NOMO-1 treated with DMSO at 0.1 percent for 48 hours (cell line): ENCODE data around the gene PPP1R36.

Experiments used
- DNase-seq: peaks from one replicate; lab custom pipeline; 2025; ENCODE audit not compliant: unreplicated experiment; lab: John Stamatoyannopoulos, UW

Gene PPP1R36, protein sequence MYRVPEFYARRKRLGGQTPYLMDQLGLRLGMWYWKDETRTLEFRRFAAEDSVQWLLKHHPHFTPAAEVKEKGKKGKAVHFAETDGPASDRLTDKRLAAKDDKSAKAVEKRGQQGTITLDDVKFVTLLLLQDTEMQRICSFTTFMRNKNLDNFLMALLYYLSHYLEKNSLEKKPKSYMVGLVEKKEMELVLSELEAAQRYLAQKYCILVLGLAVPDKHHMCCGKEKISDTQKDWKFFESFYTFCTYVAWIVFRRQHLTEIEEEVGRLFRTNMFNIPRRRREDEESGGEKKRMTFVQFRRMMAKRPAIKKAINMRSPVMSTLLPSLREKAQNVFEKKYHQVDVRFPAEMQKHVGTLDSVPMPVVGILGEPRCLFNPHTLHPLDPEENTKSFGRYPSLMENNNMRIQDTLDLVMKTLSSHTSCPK

GRCh38 chr14:64549791-64550620 is at the start of gene PPP1R36:
PPP1R36 (plus strand) TSS chr14:64549961; CDS start chr14:64549998, 37 bp downstream.
- DNase-seq = peak; percentile 45

- no peak for DNase-seq
Measured at GRCh38 chr14:64500088-64500487, 49.7 kb upstream of the PPP1R36 start.

GRCh38 chr14:64501411-64502171 is 48.2 kb upstream of the PPP1R36 start:
- DNase-seq = no peak

DNA sequence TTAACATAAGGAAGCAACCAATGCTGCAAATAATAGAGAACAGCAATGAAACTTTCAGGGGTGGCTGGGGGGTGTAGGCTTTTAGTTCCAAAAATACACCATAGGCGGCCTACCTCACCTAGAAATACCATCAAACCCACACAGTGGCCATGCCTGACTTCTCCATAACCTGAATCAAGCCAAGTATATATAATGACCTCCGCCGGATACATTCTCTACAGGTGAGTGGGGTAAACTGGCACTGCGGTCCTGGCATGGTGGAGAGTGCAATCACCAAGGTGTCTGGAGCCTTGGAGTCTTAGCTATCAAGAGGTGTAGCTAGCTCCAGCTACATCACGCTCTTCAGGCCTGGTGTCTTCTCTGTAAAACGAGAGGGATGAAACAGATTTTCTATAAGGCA is 47.3 kb upstream of the PPP1R36 start:
- no peak for DNase-seq

GRCh38 chr14:64502887-64503433 is 46.8 kb upstream of the PPP1R36 start:
- no peak for DNase-seq

- DNase-seq = peak; percentile 87
Measured at GRCh38 chr14:64503434-64504309, 46.1 kb upstream of the PPP1R36 start, which contains the start of gene ZBTB25. ZBTB25 (minus strand) TSS chr14:64503838; CDS start chr14:64490533, 13,305 bp downstream.

GRCh38 chr14:64504310-64504896 is 45.4 kb upstream of the PPP1R36 start, which contains the start of gene ZBTB1:
ZBTB1 (plus strand) TSS chr14:64504770; CDS start chr14:64521505, 16,735 bp downstream.
- peak; percentile 83 for DNase-seq

GRCh38 chr14:64504897-64505794 is 44.6 kb upstream of the PPP1R36 start:
- peak; percentile 80 for DNase-seq

DNA sequence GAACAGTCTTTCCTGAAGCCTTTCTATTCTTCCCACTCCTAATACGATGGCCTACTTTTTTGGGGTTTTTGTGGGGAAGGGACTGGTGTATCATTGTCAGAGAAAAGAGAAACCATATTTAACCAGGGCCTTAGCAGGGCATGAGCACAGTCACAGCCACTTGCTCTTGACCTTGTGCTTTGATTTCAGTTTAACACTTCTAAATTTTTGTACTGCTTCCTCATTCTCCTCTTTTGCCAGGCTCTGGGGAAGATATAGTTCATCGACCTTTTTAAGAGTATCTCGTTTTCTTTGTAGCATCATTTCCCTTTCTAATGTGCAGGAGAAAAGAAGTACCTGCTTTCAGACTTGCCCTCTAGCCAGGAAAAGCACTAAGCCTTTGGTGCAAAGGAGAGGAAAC is 43.0 kb upstream of the PPP1R36 start:
- DNase-seq = peak; percentile 35

DNA sequence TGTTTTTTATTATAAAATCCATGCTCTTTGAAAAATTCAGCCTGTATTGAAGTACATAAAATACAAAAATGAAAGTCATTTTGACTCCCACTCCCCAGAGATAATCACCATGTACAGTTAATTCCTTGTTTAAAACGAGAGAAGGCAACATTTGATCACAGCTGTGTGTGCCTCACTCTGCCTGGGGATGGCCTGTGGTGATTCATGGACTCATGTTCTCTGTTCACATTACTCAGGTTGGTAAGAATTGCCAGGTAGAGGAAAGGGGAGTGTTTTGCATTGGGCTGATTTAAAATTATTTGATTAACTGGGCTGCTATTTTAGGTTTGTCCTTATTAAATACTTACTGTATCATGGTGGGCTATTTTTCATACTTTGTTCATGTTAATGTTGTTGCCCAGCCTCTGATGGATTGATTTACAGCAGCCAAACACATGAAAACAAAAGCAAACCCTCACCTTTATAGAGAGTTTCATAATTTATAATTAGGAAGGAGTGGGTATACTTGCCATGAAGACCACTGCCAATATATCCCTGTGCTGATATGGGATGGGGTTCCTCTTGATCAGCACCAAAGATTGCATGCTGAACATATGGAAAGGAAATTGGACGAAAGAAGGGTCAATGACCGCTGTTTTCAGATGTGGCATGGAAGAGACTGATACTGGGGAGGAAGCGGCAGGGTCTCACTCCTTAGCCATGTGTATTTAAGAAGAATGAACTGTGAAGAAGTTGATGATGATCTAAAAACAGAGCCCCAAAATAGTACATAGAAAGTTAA is 42.2 kb upstream of the PPP1R36 start:
- DNase-seq = no peak

GRCh38 chr14:64508215-64508776 is 41.5 kb upstream of the PPP1R36 start:
- peak; percentile 36 for DNase-seq

DNA sequence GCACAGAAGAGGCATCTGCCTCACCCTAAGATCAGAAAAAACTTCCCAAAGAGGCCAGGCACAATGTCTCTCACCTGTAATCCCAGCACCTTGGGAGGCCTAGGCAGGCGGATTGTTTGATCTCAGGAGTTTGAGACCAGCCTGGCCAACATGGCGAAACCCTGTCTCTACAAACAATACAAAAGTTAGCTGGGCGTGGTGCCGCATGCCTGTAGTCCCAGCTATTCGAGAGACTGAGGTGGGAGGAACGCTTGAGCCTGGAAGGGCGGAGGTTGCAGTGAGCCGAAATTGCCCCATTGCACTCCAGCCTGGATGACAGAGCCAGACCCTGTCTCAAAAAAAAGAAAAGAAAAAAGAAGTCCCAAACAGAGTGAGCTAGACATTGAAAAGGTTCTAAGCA is 40.7 kb upstream of the PPP1R36 start:
- DNase-seq = no peak

DNA sequence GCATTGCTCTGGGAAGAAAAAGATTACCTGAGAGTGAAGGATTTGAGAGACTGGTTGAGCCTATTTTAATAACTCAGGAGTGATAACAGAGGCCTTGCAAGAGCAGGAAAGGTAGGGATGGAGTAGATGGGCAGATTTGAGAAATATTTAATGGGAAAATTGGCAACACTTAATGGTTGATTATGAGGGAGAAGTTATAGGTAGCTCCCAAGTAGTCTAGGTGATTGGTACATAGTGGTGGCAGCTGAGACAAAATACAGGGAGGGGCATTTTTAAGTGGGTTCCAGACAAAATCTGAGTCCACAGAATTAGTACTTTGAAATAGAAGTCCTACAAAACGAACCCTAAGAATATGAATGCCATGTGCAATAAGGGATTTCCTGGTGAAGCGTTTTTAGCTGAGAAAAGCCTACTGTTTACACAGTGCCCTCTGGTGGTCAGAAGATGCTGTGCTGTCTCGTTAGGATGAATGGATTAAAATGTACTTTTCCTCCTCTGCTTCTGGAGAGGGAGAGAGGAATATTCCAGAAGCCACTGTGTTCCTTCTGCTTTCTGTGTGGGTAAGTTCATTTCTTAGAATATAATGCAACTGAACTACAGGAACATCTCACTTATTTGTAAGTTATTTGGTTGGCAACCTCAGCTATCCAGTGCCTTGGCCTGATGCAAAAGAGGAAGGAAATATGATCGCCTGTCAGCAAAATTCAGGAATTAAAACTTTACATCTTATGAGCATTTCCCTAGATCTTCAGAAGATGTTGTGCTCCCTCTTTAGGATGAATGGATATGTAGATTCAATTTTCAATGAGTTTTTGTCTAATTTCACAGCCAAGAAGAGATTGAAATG is 38.7 kb upstream of the PPP1R36 start:
- peak; percentile 60 for DNase-seq

- no peak for DNase-seq
Measured at GRCh38 chr14:64513271-64513670, 36.5 kb upstream of the PPP1R36 start.

DNA sequence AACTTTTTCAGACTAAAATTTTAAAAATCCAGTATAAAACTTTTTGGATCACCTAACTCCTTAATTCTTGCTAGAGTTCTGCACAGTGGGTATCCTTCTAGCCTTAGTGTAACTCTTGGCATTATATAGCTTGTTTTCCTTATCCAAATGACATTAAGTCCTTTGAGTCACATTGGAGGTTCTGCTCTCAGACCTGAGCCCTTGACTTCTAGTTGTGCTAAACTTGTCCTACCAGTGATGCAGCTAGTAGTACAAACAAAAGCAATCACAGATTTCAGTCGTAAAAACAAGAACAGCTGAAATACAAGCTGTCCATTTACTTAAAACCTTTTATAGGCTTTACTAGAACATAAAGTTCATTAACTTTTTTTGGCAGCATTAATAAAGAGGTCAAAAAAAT is 34.7 kb upstream of the PPP1R36 start:
- DNase-seq = no peak

DNA sequence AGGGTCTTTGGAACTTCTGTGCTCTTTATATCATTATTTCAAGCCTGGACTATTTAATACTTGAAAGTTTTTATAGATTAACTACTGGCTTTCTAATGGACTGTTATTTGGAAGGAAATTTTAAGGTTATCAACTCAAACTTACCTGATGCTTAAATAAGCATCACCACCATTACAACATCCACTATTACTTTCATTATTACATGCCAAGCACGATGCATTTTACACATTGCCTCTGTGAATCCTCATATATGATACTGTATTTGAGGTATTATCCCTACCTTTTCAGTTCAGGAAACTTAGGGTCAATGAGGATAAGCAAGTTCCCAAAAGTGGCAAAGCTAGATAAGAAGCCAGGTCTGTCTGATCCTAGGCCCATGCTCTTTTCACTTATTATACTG is 32.8 kb upstream of the PPP1R36 start:
- no peak for DNase-seq
